Activated CD8-positive, alpha-beta T cell treated with anti-CD3 and anti-CD28 coated beads for 36 hours (primary cell): Measurements from ENCODE around the gene MCTP1. TPM values are rescaled to one million over a fixed set of nuclear protein-coding genes. Genes with fewer than 3 reads are reported as not detected.

ENCODE experiments used
- ATAC-seq: fragments of 200-7000 bp; cut with Tn5 transposase; one replicate; pipeline ENCODE4 v1.10.0; 2021; ENCODE audit warnings: mild to moderate bottlenecking, moderate library complexity
- CTCF ChIA-PET: fragments of 350-600 bp; sonication (Branson Sonifier 250); formaldehyde crosslinking; loops from one replicate; lab custom pipeline; 2021; ENCODE audit warnings: antibody characterized with exemption; lab: Charles Lee
- POLR2A ChIA-PET: fragments of 350-600 bp; sonication (Branson Sonifier 250); formaldehyde crosslinking; loops from one replicate; lab custom pipeline; 2021; ENCODE audit warnings: antibody characterized with exemption; lab: Charles Lee
- DNase-seq: peaks from one replicate; pipeline ENCODE4 v3.0.0-alpha.2; 2020
- H3K27ac Mint-ChIP-seq: one replicate; pipeline ENCODE4 v1.8.0; 2021; ENCODE audit warnings: mild to moderate bottlenecking, mixed read lengths
- H3K27me3 Mint-ChIP-seq: one replicate; pipeline ENCODE4 v1.8.0; 2021; ENCODE audit warnings: mixed read lengths
- H3K36me3 Mint-ChIP-seq: one replicate; pipeline ENCODE4 v1.8.0; 2021; ENCODE audit warnings: low read depth, mixed read lengths
- H3K4me1 Mint-ChIP-seq: one replicate; pipeline ENCODE4 v1.8.0; 2021; ENCODE audit warnings: low read depth, mixed read lengths
- H3K4me3 Mint-ChIP-seq: one replicate; pipeline ENCODE4 v1.8.0; 2021; ENCODE audit warnings: mild to moderate bottlenecking, moderate library complexity, mixed read lengths
- H3K9me3 Mint-ChIP-seq: one replicate; pipeline ENCODE4 v1.8.0; 2021; ENCODE audit warnings: mixed read lengths
- intact Hi-C: fragments of 100-400 bp; cut with micrococcal nuclease; formaldehyde crosslinking; loops from one replicate; pipeline ENCODE4 v1.10.0; 2022
- total RNA-seq, 2 experiments: library from RNA; stranded (reverse); gene quantifications; one replicate each; pipeline ENCODE4 v1.2.3, GENCODE V29; 2021
- TF ChIP-seq, protein P1 (sequence below): fragments of 200-600 bp; IDR thresholded peaks from one replicate; pipeline ENCODE4 v1.8.0; 2022; ENCODE audit warnings: antibody characterized with exemption, mild to moderate bottlenecking

Gene MCTP1
- total RNA-seq, 2 experiments from 2014 or later = 0.20 to 0.40 TPM

- H3K36me3 Mint-ChIP-seq = no peaks in the 10 kb centered on the region
- CTCF ChIA-PET = no interaction called here
- peak; percentile 39 for ATAC-seq
- no peaks in the 10 kb centered on the region for H3K9me3 Mint-ChIP-seq
- H3K4me1 Mint-ChIP-seq = peaks cover 10% of the 10 kb centered on the region
- no peak overlapping the region for H3K4me3 Mint-ChIP-seq
- peak; percentile 2 for DNase-seq
- intact Hi-C loops = no loop called here
- no peak overlapping the region for H3K27ac Mint-ChIP-seq
- no peaks in the 10 kb centered on the region for H3K27me3 Mint-ChIP-seq
- TF ChIP-seq, protein P1, sequence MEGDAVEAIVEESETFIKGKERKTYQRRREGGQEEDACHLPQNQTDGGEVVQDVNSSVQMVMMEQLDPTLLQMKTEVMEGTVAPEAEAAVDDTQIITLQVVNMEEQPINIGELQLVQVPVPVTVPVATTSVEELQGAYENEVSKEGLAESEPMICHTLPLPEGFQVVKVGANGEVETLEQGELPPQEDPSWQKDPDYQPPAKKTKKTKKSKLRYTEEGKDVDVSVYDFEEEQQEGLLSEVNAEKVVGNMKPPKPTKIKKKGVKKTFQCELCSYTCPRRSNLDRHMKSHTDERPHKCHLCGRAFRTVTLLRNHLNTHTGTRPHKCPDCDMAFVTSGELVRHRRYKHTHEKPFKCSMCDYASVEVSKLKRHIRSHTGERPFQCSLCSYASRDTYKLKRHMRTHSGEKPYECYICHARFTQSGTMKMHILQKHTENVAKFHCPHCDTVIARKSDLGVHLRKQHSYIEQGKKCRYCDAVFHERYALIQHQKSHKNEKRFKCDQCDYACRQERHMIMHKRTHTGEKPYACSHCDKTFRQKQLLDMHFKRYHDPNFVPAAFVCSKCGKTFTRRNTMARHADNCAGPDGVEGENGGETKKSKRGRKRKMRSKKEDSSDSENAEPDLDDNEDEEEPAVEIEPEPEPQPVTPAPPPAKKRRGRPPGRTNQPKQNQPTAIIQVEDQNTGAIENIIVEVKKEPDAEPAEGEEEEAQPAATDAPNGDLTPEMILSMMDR = no peak
- POLR2A ChIA-PET = no interaction called here
These were observed 261.8 kb downstream of the MCTP1 start for GRCh38 chr5:95022967-95023695.

- Mint-ChIP-seq H3K36me3 (no peaks in the 10 kb centered on the region), H3K4me3 (no peak overlapping the region), H3K4me1 (peaks cover 4% of the 10 kb centered on the region), H3K9me3 (no peaks in the 10 kb centered on the region), H3K27me3 (no peaks in the 10 kb centered on the region), H3K27ac (no peak overlapping the region)
- CTCF ChIA-PET = no interaction called here
- POLR2A ChIA-PET = no interaction called here
- ATAC-seq (no peak), DNase-seq (no peak)
- intact Hi-C loops = no loop called here
- TF ChIP-seq, protein P1 = no peak
These were observed 264.5 kb downstream of the MCTP1 start for GRCh38 chr5:95020345-95020744.

DNA sequence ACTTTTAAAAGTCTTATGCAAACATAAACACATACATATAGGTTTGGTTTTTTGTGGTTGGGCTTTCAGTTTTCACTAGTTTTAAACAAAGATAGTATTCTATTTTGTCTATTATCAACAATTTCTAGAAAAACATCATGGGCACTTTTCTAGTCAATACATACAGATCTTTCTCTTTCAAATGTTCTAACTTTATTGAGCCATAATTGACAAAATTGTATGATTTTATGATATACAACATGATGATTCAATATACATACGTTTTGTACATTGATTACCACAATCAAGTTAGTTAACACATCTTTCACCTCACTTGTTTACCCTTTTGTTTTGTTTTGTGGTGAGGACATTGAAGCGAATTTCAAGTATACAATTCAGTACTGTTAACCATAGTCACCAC is 265.9 kb downstream of the MCTP1 start:
- Mint-ChIP-seq H3K27me3 (no peaks in the 10 kb centered on the region), H3K4me1 (peaks cover 4% of the 10 kb centered on the region), H3K27ac (no peak overlapping the region), H3K36me3 (no peaks in the 10 kb centered on the region), H3K9me3 (no peaks in the 10 kb centered on the region), H3K4me3 (no peak overlapping the region)
- ChIA-PET POLR2A (no interaction called here), CTCF (no interaction called here)
- ATAC-seq (no peak), DNase-seq (no peak)
- TF ChIP-seq, protein P1 = no peak
- intact Hi-C loops = no loop called here

GRCh38 chr5:95018511-95018910 is 266.4 kb downstream of the MCTP1 start:
- no peak for ATAC-seq
- H3K36me3 Mint-ChIP-seq = no peaks in the 10 kb centered on the region
- TF ChIP-seq, protein P1 = no peak
- H3K27me3 Mint-ChIP-seq = no peaks in the 10 kb centered on the region
- no peak overlapping the region for H3K27ac Mint-ChIP-seq
- ChIA-PET POLR2A (no interaction called here), CTCF (interaction anchor here (0.9 to 1.1 kb wide), 2 partner anchors 50 to 244 kb away, joined by 3 read pairs; no protein-coding TSS in a partner anchor)
- H3K4me1 Mint-ChIP-seq = peaks cover 4% of the 10 kb centered on the region
- H3K4me3 Mint-ChIP-seq = no peak overlapping the region
- no peaks in the 10 kb centered on the region for H3K9me3 Mint-ChIP-seq
- no peak for DNase-seq
- intact Hi-C loops = no loop called here

- intact Hi-C loops = no loop called here
- DNase-seq = no peak
- Mint-ChIP-seq H3K27ac (no peak overlapping the region), H3K4me3 (no peak overlapping the region), H3K27me3 (no peaks in the 10 kb centered on the region), H3K9me3 (peaks cover 4% of the 10 kb centered on the region), H3K36me3 (no peaks in the 10 kb centered on the region), H3K4me1 (no peaks in the 10 kb centered on the region)
- TF ChIP-seq, protein P1 = no peak
- ChIA-PET POLR2A (no interaction called here), CTCF (no interaction called here)
- ATAC-seq = no peak
These were observed 275.1 kb downstream of the MCTP1 start for GRCh38 chr5:95009812-95010211.
